ENCODE measurements around the gene ERP44.
"Not testable (repeated sequence)": the region's sequence is repeated elsewhere in the genome, so short reads cannot be mapped to it uniquely, and the experiment has no call there.

The ERP44 gene

DNA sequence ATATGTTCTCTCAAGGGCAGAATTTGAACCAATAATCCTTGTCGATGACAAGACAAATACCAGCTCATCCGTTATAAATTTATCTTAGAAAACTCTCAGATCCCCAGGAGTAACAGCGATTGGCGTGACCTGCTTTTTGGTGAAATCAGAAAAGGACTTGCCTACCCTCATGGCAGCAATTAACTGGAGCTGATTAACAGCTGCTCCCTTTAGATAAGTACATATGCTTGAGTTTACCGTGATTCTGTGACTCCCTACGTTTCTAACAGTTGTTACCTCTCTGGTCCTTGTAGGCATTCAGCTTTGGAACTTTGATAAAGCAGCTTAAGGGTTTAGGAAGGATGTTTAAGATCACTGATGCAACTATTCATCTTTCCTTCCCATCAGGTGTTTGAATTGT is 2.8 kb upstream of the ERP44 start:
- DNase-seq (ENCODE audit: low read depth in 4 of 4, low spot score in 1 of 4) = no peak

DNA sequence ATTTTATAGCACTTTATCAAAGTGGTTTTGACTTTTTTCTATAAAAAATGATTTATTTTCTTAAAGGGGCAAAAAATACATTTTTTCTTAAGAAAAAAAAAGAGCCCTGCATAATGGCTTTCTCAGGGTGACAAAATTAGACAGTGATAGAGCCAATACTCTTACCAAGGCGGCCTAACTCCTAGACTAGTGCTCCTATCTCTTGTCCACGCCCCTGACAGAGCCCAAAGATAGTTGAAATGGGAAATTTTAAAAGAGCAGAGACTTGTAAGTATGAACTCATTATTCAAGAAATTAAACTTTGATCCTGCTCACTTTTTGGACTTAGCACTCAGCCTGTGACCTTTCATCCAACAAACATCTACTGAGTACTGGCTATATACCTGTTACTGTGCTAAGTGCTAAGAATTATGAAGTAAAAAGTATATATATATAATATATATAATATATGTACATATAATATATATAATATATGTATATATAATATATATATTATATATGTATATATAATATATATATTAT is 1.4 kb upstream of the ERP44 start:
- no peak for DNase-seq (ENCODE audit: low read depth in 4 of 4, low spot score in 1 of 4)

- DNase-seq (ENCODE audit: low read depth in 4 of 4, low spot score in 1 of 4) = peak in 1 of 4 experiments; percentile 6
Measured at GRCh38 chr9:100099722-100100042, 882 bp upstream of the ERP44 start.

- peak in 2 of 4 experiments; percentile 8 to 9 for DNase-seq (ENCODE audit: low read depth in 4 of 4, low spot score in 1 of 4)
Measured at GRCh38 chr9:100098046-100098886, 534 bp downstream of the ERP44 start.

GRCh38 chr9:100096378-100096916 is 2.4 kb downstream of the ERP44 start:
- DNase-seq (ENCODE audit: low read depth in 4 of 4, low spot score in 1 of 4) = no peak

DNA sequence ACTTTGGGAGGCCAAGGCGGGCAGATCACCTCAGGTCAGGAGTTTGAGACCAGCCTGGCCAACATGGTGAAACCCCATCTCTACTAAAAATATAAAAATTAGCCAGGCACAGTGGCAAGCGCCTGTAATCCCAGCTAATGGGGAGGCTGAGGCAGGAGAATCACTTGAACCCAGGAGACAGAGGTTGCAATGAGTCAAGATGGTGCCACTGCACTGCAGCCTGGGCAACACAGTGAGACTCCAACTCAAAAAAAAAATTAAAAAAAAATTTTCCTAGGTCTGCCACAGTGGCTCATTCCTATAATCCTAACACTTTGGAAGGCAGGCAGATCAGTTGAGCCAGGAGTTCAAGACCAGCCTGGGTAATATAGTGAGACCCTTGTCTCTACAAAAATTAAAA is 4.4 kb downstream of the ERP44 start:
- DNase-seq (ENCODE audit: low read depth in 4 of 4, low spot score in 1 of 4) = not testable (repeated sequence)

DNA sequence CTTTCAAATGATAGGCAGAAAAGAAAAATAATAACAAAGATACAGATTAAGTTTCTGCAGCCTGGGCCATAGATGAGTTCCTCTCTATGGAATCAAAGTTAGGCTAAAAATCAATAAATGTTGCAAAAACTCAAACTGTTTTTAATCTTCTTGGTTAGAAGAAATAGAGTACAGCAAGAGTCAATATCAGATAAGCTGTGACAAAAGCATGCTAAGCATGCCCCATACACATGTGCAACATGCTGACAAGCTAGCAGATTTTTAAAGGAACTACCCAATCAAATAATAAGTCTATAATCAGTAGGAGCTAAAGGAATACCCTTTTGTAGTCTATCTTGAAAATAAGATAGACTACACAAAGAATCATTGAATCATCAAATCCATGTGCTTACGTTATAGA is 6.7 kb downstream of the ERP44 start:
- DNase-seq (ENCODE audit: low read depth in 4 of 4, low spot score in 1 of 4) = no peak

- no peak for DNase-seq (ENCODE audit: low read depth in 4 of 4, low spot score in 1 of 4)
Measured at GRCh38 chr9:100091650-100092049, 7.2 kb downstream of the ERP44 start.

DNA sequence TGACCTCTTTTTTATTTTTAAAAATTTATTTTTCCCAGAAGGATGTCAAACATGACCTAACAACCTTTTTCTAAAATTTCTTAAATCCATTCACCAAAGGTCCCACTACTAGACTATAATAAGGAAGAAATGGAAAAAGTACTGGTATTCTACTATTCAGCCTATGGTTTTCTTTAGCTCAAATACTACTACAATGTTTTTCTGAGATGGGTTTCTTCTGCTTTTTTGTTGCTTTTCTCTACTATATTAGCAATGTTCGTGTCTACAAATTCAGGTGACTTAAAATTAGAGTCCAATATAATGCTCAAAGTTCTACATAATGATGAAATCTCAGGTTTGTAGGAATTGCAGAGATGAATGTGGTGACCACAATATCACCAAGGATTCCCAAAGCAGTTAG is 7.9 kb downstream of the ERP44 start:
- no peak for DNase-seq (ENCODE audit: low read depth in 4 of 4, low spot score in 1 of 4)

DNA sequence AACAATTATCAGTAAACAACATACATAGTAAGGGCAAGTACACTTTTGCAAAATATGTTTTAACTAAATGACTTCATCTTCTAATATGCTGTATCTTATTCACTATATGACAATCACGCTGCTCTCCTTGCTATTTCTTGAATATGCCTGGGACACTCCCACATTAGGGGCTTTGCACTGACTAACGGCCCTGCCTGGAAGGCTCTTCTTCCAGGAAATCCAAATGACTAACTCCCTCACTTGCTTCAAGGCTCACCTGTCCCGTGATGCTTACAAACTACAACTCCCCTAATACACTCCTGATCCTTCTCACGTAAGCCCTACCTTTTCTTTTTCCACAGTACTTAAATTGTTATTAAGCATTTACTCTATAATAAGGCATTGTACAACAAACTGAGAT is 10.6 kb downstream of the ERP44 start:
- no peak for DNase-seq (ENCODE audit: low read depth in 4 of 4, low spot score in 1 of 4)

DNA sequence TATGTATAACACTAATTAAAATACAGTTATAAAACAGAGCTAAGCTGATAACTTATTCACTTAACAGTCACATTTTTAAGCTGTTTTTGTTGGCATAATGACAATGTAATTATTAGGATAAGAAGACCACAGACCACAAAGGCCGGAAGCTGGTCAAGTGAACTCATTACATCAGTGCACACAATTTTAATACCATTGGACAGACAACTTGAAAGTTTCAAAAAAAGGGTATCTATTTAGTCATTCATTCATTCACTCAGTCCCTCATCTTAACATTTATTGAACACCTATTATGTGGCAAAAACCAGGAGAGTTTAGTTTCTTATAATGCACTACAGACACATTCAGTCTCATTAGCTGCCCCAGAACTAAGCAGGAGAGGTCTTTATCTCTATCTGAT is 11.6 kb downstream of the ERP44 start:
- no peak for DNase-seq (ENCODE audit: low read depth in 4 of 4, low spot score in 1 of 4)

GRCh38 chr9:100086097-100086635 is 12.6 kb downstream of the ERP44 start:
- DNase-seq (ENCODE audit: low read depth in 4 of 4, low spot score in 1 of 4) = no peak

- DNase-seq (ENCODE audit: low read depth in 4 of 4, low spot score in 1 of 4) = no peak
Measured at GRCh38 chr9:100084734-100085133, 14.1 kb downstream of the ERP44 start.

GRCh38 chr9:100084128-100084453 is 14.7 kb downstream of the ERP44 start:
- DNase-seq (ENCODE audit: low read depth in 4 of 4, low spot score in 1 of 4) = no peak

GRCh38 chr9:100083448-100084127 is 15.2 kb downstream of the ERP44 start:
- no peak for DNase-seq (ENCODE audit: low read depth in 4 of 4, low spot score in 1 of 4)

DNA sequence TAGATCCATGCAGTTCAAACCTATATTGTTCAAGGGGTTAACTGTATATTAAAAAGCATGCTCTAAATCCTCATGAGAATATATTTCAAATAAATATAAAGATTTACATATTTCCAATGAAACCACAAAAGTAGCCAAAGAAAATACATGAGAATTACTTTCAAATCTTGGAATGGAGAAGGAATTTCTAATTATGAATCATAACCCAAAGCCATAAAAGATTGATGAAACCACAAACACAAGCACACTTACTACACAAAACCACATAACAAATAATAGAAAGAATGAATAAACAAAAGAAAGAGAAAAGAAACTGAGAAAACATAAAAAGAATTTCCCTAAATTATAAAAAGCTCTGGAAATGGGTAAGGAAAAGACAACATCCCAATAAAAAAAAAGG is 16.0 kb downstream of the ERP44 start:
- DNase-seq (ENCODE audit: low read depth in 4 of 4, low spot score in 1 of 4) = no peak

GRCh38 chr9:100076256-100076655 is 22.5 kb downstream of the ERP44 start:
- DNase-seq (ENCODE audit: low read depth in 4 of 4, low spot score in 1 of 4) = not testable (repeated sequence)

- DNase-seq (ENCODE audit: low read depth in 4 of 4, low spot score in 1 of 4) = no peak
Measured at GRCh38 chr9:100074989-100075388, 23.8 kb downstream of the ERP44 start.

DNA sequence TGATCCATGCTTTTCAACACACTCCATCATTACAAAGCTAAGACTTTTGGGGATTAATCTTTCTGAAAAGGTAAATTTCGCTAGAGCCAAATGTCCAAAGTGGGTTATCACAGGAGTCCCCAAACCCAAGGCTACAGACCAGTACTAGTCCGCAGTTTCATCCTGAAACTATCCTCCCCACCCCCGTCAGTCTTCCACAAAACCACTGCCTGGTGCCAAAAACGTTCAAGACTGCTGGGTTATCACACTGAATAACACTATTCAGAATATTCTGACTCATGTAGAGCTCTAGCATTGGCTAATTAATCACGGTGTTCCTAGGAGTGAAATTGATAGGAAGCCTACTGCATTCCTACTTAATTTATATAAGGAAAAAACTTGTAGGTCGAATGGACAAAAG is 24.7 kb downstream of the ERP44 start:
- DNase-seq (ENCODE audit: low read depth in 4 of 4, low spot score in 1 of 4) = no peak

DNA sequence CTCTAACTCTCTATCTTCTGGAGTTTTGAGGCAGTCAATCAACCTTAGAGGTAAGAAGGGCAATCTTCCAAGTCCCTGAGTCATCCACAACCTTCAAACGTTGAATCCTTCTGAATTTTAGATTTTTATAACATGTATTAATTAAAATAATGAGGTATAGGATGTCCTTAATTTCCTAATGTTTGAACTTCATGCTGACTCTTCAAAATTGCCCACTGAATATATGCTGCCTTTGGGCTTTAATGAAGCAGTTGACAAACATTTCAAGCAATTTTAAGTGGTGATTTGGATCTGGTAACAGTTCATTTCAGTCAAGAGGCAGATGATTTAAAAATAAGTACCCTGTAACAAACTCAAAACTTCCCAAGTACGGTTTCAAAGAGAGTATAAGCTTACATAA is 26.0 kb downstream of the ERP44 start:
- no peak for DNase-seq (ENCODE audit: low read depth in 4 of 4, low spot score in 1 of 4)

- DNase-seq (ENCODE audit: low read depth in 4 of 4, low spot score in 1 of 4) = no peak
Measured at GRCh38 chr9:100071271-100071670, 27.5 kb downstream of the ERP44 start.
